ENCODE results near the gene PER1. TPM values are rescaled to one million over a fixed set of nuclear protein-coding genes. Genes with fewer than 3 reads are reported as not detected.

PER1 gene
- total RNA-seq, 1 experiment from 2014 or later = 87.6 TPM

DNA sequence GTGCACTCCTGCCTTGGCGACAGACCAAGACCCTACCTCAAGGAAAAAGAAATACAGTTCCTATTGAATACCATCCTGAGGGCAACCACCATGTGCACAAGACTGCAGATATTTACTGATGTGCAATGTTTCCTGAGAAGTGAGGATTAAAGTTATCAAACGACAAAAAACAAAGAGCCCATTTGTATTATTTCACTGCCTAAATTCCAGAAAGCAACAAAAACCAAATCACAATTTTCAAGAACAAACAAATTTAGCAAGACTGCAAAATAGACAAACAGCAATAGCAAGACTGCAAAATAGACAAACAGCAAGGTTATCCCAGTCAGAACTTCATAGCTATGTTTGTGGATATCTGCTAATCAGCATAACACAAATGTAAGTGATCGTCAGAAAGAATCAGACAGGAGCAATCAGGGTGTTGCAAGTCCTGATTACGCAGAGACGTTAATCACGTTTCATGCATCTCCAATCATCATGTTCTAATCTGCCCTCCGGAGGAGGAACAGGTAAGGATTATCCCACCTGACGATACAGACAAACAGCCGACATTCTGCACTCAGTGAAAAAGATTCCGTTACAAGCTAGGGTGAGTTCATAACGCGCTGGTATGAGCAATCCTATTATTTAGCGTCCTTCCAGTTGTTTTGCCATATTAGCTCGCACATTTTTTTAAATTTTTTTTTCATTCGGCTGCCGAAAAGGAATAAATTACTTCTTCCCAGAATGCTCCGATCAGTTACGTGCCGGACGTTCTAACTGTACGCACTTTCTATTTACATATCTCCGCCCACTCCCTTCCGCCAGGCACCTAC lies 21.1 kb upstream of the PER1 start:
- POLR2A ChIA-PET = interaction anchor here (0.6 to 4.0 kb wide), 51 partner anchors 9 to 844 kb away, joined by 3 to 95 read pairs (median 5); partner anchors contain the start of genes ALOXE3, AURKB, BORCS6 and CNTROB
- peak overlapping the region; percentile 69 for H3K27ac ChIP-seq (ENCODE audit: low read depth, low read length)
- H3K4me1 ChIP-seq (ENCODE audit: control insufficient read depth in 1 of 2, insufficient read depth in 2 of 2, low read length in 2 of 2) = peaks cover 22 to 46% of the 10 kb centered on the region in 2 experiments
- ATAC-seq (peak; percentile 78), DNase-seq (ENCODE audit: low read depth, low spot score) (peak; percentile 99)
- H2AFZ ChIP-seq (ENCODE audit: low read depth, low read length, poor library complexity, severe bottlenecking) = no peak overlapping the region
- BruUV-seq (replicated peaks) = TSS peak; percentile 99
- peak overlapping the region; percentile 43 to 57 for H3K4me3 ChIP-seq (replicated peaks in 1 of 2; ENCODE audit: low read depth in 1 of 2, low read length in 2 of 2)
- RAD21 ChIA-PET (ENCODE audit: low non-redundant PET in 1 of 2, low total read pairs in 2 of 2, uncharacterized antibody in 2 of 2, unreplicated experiment in 2 of 2) = interaction anchor here in 1 of 2 experiments (0.7 kb wide), 1 partner anchor 16 kb away, joined by 3 read pairs; no protein-coding TSS in a partner anchor
- H3K9ac ChIP-seq (ENCODE audit: low read length) = peak overlapping the region; percentile 93
- H3K27me3 ChIP-seq (ENCODE audit: insufficient read depth, low read length) = no peaks in the 10 kb centered on the region
- no peaks in the 10 kb centered on the region for H3K9me2 ChIP-seq (ENCODE audit: insufficient read depth)
- no peaks in the 10 kb centered on the region for H4K20me1 ChIP-seq (ENCODE audit: insufficient read depth)
- H3K79me2 ChIP-seq (ENCODE audit: insufficient read depth, low read length) = peaks cover 6% of the 10 kb centered on the region; the same call in 1 of the 2 replicates
- intact Hi-C loops (cut with micrococcal nuclease) = no loop called here
- H3K9me3 ChIP-seq (ENCODE audit: control insufficient read depth in 1 of 2, insufficient read depth in 1 of 2, low read depth in 1 of 2, low read length in 2 of 2) = no peaks in the 10 kb centered on the region
- CTCF ChIA-PET = interaction anchor here (1.0 to 1.2 kb wide), 3 partner anchors 15 to 55 kb away, joined by 3 to 5 read pairs (median 4); partner anchors contain the start of gene ALOXE3
- no peaks in the 10 kb centered on the region for H3K36me3 ChIP-seq (ENCODE audit: control insufficient read depth in 1 of 2, insufficient read depth in 2 of 2, low read length in 2 of 2)
- H3K4me2 ChIP-seq (ENCODE audit: low read length) = peak overlapping the region; percentile 99
- TF ChIP-seq ELF1 (IDR thresholded peaks at IDR 0.05; ENCODE audit: borderline replicate concordance, low read depth) = no peak; the same call in 1 of the 2 replicates
- TF ChIP-seq RAD21 (IDR thresholded peaks at IDR 0.05; ENCODE audit: low read depth) = no peak; the same call in 1 of the 2 replicates
- TF ChIP-seq SRF (IDR thresholded peaks at IDR 0.05; ENCODE audit: low read depth) = peak; percentile 82
- TF ChIP-seq, protein P1, sequence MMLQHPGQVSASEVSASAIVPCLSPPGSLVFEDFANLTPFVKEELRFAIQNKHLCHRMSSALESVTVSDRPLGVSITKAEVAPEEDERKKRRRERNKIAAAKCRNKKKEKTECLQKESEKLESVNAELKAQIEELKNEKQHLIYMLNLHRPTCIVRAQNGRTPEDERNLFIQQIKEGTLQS (IDR thresholded peaks at IDR 0.05) = no peak; the same call in 1 of the 2 replicates
- TF ChIP-seq EGR1 (IDR thresholded peaks at IDR 0.05; ENCODE audit: low read depth) = peak; percentile 60
- TF ChIP-seq ZNF274 (IDR thresholded peaks at IDR 0.05; ENCODE audit: low read depth, low read length) = no peak
- TF ChIP-seq EZH2phosphoT487 (IDR thresholded peaks at IDR 0.05; ENCODE audit: borderline replicate concordance) = no peak
- TF ChIP-seq, protein P2, sequence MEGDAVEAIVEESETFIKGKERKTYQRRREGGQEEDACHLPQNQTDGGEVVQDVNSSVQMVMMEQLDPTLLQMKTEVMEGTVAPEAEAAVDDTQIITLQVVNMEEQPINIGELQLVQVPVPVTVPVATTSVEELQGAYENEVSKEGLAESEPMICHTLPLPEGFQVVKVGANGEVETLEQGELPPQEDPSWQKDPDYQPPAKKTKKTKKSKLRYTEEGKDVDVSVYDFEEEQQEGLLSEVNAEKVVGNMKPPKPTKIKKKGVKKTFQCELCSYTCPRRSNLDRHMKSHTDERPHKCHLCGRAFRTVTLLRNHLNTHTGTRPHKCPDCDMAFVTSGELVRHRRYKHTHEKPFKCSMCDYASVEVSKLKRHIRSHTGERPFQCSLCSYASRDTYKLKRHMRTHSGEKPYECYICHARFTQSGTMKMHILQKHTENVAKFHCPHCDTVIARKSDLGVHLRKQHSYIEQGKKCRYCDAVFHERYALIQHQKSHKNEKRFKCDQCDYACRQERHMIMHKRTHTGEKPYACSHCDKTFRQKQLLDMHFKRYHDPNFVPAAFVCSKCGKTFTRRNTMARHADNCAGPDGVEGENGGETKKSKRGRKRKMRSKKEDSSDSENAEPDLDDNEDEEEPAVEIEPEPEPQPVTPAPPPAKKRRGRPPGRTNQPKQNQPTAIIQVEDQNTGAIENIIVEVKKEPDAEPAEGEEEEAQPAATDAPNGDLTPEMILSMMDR (IDR thresholded peaks at IDR 0.05 in 2 of 3, conservative IDR thresholded peaks at IDR 0.05 in 1 of 3; ENCODE audit: borderline replicate concordance in 1 of 3, insufficient read depth in 1 of 3, low read depth in 2 of 3, low read length in 2 of 3) = no peak
- TF ChIP-seq, protein P3, sequence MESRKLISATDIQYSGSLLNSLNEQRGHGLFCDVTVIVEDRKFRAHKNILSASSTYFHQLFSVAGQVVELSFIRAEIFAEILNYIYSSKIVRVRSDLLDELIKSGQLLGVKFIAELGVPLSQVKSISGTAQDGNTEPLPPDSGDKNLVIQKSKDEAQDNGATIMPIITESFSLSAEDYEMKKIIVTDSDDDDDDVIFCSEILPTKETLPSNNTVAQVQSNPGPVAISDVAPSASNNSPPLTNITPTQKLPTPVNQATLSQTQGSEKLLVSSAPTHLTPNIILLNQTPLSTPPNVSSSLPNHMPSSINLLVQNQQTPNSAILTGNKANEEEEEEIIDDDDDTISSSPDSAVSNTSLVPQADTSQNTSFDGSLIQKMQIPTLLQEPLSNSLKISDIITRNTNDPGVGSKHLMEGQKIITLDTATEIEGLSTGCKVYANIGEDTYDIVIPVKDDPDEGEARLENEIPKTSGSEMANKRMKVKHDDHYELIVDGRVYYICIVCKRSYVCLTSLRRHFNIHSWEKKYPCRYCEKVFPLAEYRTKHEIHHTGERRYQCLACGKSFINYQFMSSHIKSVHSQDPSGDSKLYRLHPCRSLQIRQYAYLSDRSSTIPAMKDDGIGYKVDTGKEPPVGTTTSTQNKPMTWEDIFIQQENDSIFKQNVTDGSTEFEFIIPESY (IDR thresholded peaks at IDR 0.05; ENCODE audit: extremely low read depth, insufficient replicate concordance, low read length) = peak; percentile 94
- TF ChIP-seq CEBPB (IDR thresholded peaks at IDR 0.05; ENCODE audit: low read depth) = peak; percentile 96
- TF ChIP-seq CBX3 (IDR thresholded peaks at IDR 0.05; ENCODE audit: low read depth) = no peak; the same call in none of the 2 replicates
- peak; percentile 81 for TF ChIP-seq YY1 (IDR thresholded peaks at IDR 0.05; ENCODE audit: extremely low read depth, insufficient replicate concordance, low read depth, low read length)
- TF ChIP-seq SIN3A (IDR thresholded peaks at IDR 0.05; ENCODE audit: low read depth) = peak; percentile 100
- TF ChIP-seq POLR2A (IDR thresholded peaks at IDR 0.05; ENCODE audit: borderline replicate concordance, extremely low read depth, insufficient read depth, insufficient read length) = peak; percentile 100
- TF ChIP-seq, protein P4, sequence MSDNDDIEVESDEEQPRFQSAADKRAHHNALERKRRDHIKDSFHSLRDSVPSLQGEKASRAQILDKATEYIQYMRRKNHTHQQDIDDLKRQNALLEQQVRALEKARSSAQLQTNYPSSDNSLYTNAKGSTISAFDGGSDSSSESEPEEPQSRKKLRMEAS (IDR thresholded peaks at IDR 0.05) = peak; percentile 73
- TF ChIP-seq TCF7L2 (IDR thresholded peaks at IDR 0.05; ENCODE audit: borderline replicate concordance, extremely low read depth, insufficient read depth, insufficient read length) = peak; percentile 20
- TF ChIP-seq, protein P5, sequence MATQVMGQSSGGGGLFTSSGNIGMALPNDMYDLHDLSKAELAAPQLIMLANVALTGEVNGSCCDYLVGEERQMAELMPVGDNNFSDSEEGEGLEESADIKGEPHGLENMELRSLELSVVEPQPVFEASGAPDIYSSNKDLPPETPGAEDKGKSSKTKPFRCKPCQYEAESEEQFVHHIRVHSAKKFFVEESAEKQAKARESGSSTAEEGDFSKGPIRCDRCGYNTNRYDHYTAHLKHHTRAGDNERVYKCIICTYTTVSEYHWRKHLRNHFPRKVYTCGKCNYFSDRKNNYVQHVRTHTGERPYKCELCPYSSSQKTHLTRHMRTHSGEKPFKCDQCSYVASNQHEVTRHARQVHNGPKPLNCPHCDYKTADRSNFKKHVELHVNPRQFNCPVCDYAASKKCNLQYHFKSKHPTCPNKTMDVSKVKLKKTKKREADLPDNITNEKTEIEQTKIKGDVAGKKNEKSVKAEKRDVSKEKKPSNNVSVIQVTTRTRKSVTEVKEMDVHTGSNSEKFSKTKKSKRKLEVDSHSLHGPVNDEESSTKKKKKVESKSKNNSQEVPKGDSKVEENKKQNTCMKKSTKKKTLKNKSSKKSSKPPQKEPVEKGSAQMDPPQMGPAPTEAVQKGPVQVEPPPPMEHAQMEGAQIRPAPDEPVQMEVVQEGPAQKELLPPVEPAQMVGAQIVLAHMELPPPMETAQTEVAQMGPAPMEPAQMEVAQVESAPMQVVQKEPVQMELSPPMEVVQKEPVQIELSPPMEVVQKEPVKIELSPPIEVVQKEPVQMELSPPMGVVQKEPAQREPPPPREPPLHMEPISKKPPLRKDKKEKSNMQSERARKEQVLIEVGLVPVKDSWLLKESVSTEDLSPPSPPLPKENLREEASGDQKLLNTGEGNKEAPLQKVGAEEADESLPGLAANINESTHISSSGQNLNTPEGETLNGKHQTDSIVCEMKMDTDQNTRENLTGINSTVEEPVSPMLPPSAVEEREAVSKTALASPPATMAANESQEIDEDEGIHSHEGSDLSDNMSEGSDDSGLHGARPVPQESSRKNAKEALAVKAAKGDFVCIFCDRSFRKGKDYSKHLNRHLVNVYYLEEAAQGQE (IDR thresholded peaks at IDR 0.05; ENCODE audit: low read depth) = no peak
